Measurements from ENCODE around the gene DDA1. TPM values are rescaled to one million over a fixed set of nuclear protein-coding genes. Genes with fewer than 3 reads are reported as not detected.

The DDA1 gene
- total and polyA plus RNA-seq, 2 experiments from 2014 or later: 43.1 to 60.0 TPM

GRCh38 chr19:17347361-17347760 is 38.0 kb downstream of the DDA1 start:
- H3K27ac ChIP-seq: no peak overlapping the region
- H2AFZ ChIP-seq: no peak overlapping the region
- no peaks in the 10 kb centered on the region for H3K4me1 ChIP-seq (ENCODE audit: insufficient read depth)

DNA sequence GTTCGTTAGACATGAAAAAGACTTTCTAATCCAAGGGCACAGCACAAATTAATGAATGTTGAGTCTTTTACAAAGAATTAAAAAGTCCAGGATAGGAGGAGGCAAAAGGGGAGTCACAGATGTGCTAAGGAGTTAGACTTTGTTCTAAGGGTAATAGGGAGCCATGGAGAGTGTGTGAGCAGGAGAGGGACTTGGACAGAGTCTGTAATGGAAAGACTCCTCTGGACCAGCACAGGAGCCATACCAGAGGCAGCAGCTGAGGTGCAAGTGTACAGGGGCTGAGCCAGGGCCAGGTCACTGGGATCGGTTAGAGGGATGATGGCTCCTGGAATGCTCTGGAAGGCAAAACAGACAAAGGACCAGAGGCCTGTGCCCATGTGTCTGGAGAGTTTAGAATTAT is 38.5 kb downstream of the DDA1 start:
- H3K4me2 ChIP-seq: no peak overlapping the region
- H3K9me2 ChIP-seq (replicated peaks; ENCODE audit: insufficient read depth): no peaks in the 10 kb centered on the region
- H3K27ac ChIP-seq: no peak overlapping the region
- H2AFZ ChIP-seq: no peak overlapping the region
- TF ChIP-seq EZH2 (IDR thresholded peaks at IDR 0.05; ENCODE audit: borderline replicate concordance) (no peak), EZH2phosphoT487 (IDR thresholded peaks at IDR 0.05; ENCODE audit: low read depth, severe bottlenecking, unreplicated experiment) (no peak), CTCF (IDR thresholded peaks at IDR 0.05; ENCODE audit: poor library complexity) (no peak)
- no peaks in the 10 kb centered on the region for H3K9me3 ChIP-seq (ENCODE audit: low read depth)
- no peaks in the 10 kb centered on the region for H3K79me2 ChIP-seq
- no peak for DNase-seq (ENCODE audit: low spot score)
- WGBS (ENCODE audit: low lambda C conversion rate, missing lambda C conversion rate): 89% methylated on average over 2 of the region's 2 CpGs
- H3K36me3 ChIP-seq (replicated peaks; ENCODE audit: insufficient read depth, low read depth): no peaks in the 10 kb centered on the region
- no peak overlapping the region for H3K4me3 ChIP-seq
- H3K4me1 ChIP-seq (ENCODE audit: insufficient read depth): no peaks in the 10 kb centered on the region
- no peaks in the 10 kb centered on the region for H3K27me3 ChIP-seq
- H4K20me1 ChIP-seq (ENCODE audit: insufficient read depth, poor library complexity, severe bottlenecking): no peaks in the 10 kb centered on the region

More at GRCh38 chr19:17347361-17347760, 38.0 kb downstream of the DDA1 start:
- Histone ChIP-seq H3K9me2 (replicated peaks; ENCODE audit: insufficient read depth) (no peaks in the 10 kb centered on the region), H3K27me3 (no peaks in the 10 kb centered on the region), H3K79me2 (no peaks in the 10 kb centered on the region), H3K36me3 (replicated peaks; ENCODE audit: insufficient read depth, low read depth) (no peaks in the 10 kb centered on the region), H3K4me3 (no peak overlapping the region), H3K9me3 (ENCODE audit: low read depth) (no peaks in the 10 kb centered on the region), H4K20me1 (ENCODE audit: insufficient read depth, poor library complexity, severe bottlenecking) (no peaks in the 10 kb centered on the region), H3K4me2 (no peak overlapping the region)
- 93% methylated on average over 5 of the region's 6 CpGs for WGBS (ENCODE audit: low lambda C conversion rate, missing lambda C conversion rate)
- DNase-seq (ENCODE audit: low spot score): no peak
- no peak for TF ChIP-seq EZH2 (IDR thresholded peaks at IDR 0.05; ENCODE audit: borderline replicate concordance)
- no peak for TF ChIP-seq CTCF (IDR thresholded peaks at IDR 0.05; ENCODE audit: poor library complexity)
- no peak for TF ChIP-seq EZH2phosphoT487 (IDR thresholded peaks at IDR 0.05; ENCODE audit: low read depth, severe bottlenecking, unreplicated experiment)

GRCh38 chr19:17348700-17349099 is 39.3 kb downstream of the DDA1 start:
- peak; percentile 70 for DNase-seq (ENCODE audit: low spot score)
- H3K27ac ChIP-seq: no peak overlapping the region
- H3K27me3 ChIP-seq: no peaks in the 10 kb centered on the region

More at GRCh38 chr19:17348700-17349099, 39.3 kb downstream of the DDA1 start:
- WGBS (ENCODE audit: low lambda C conversion rate, missing lambda C conversion rate): 23% methylated on average over 12 of the region's 12 CpGs
- Histone ChIP-seq H3K9me3 (ENCODE audit: low read depth) (no peaks in the 10 kb centered on the region), H3K4me1 (ENCODE audit: insufficient read depth) (no peaks in the 10 kb centered on the region), H3K4me3 (no peak overlapping the region), H3K36me3 (replicated peaks; ENCODE audit: insufficient read depth, low read depth) (no peaks in the 10 kb centered on the region), H4K20me1 (ENCODE audit: insufficient read depth, poor library complexity, severe bottlenecking) (no peaks in the 10 kb centered on the region), H3K4me2 (peak overlapping the region; percentile 64), H3K9me2 (replicated peaks; ENCODE audit: insufficient read depth) (no peaks in the 10 kb centered on the region), H2AFZ (no peak overlapping the region), H3K79me2 (no peaks in the 10 kb centered on the region)
- TF ChIP-seq CTCF (IDR thresholded peaks at IDR 0.05; ENCODE audit: poor library complexity): no peak
- no peak for TF ChIP-seq EZH2 (IDR thresholded peaks at IDR 0.05; ENCODE audit: borderline replicate concordance)
- TF ChIP-seq EZH2phosphoT487 (IDR thresholded peaks at IDR 0.05; ENCODE audit: low read depth, severe bottlenecking, unreplicated experiment): no peak

Data from hepatocyte (in vitro differentiated cells).